T-helper 2 cell treated with Interferon-gamma antibody and Interleukin-4, amounts not matched to agents 5 μg/mL and 100 μg/mL, for 36 hours (primary cell): Measurements from ENCODE around the gene TRABD2B.

Source experiments
- DNase-seq: peaks from one replicate; pipeline ENCODE4 v3.0.0; 2021; ENCODE audit warnings: low spot score
- H3K27ac Mint-ChIP-seq: one replicate; pipeline ENCODE4 v1.8.0; 2021; ENCODE audit warnings: mild to moderate bottlenecking, mixed read lengths
- H3K27me3 Mint-ChIP-seq: one replicate; pipeline ENCODE4 v1.8.0; 2021; ENCODE audit warnings: low read depth, mixed read lengths
- H3K36me3 Mint-ChIP-seq: one replicate; pipeline ENCODE4 v1.8.0; 2021; ENCODE audit warnings: low read depth, mixed read lengths
- H3K4me1 Mint-ChIP-seq: one replicate; pipeline ENCODE4 v1.8.0; 2021; ENCODE audit warnings: low read depth, mixed read lengths
- H3K4me3 Mint-ChIP-seq: one replicate; pipeline ENCODE4 v1.8.0; 2022; ENCODE audit warnings: mild to moderate bottlenecking, moderate library complexity, mixed read lengths
- H3K9me3 Mint-ChIP-seq: one replicate; pipeline ENCODE4 v1.8.0; 2021; ENCODE audit warnings: mixed read lengths

The TRABD2B gene

DNA sequence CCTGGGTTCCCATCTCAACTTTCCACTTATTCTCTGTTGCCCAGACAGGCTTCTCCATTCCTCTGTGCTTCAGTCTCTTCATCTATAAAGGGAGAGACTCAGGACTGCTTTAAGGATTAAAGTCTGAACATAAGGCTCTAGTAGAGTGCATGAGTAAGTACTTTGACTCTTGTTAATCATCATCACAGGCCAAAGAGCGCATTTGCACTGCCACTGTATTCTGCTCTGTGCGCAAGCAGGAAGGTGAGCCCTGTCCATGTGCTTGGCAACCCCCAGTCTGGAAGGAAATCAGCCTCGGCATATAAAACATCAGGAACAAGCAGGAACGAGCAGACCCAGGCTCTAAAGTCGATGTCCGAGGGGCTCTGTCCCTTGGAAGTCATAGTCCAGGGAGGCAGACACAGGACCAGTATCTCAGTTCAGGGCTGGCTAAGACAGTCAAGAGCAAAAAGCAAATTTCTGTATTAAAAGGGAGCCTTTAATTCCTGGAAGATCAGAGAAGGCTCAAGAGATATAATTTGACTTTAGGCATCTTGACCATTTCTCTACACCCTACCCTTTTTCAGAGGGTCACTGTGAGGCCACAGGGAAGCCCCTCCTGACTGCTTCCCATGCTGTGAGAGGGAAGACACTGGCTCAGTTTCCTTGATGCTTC, 131.2 kb downstream of the TRABD2B start:
- DNase-seq, result no peak
- no peaks in the 10 kb centered on the region for H3K9me3 Mint-ChIP-seq
- peaks cover 12% of the 10 kb centered on the region for H3K27me3 Mint-ChIP-seq
- H3K27ac Mint-ChIP-seq, result no peak overlapping the region
- no peaks in the 10 kb centered on the region for H3K36me3 Mint-ChIP-seq
- no peaks in the 10 kb centered on the region for H3K4me1 Mint-ChIP-seq
- H3K4me3 Mint-ChIP-seq, result no peak overlapping the region

DNA sequence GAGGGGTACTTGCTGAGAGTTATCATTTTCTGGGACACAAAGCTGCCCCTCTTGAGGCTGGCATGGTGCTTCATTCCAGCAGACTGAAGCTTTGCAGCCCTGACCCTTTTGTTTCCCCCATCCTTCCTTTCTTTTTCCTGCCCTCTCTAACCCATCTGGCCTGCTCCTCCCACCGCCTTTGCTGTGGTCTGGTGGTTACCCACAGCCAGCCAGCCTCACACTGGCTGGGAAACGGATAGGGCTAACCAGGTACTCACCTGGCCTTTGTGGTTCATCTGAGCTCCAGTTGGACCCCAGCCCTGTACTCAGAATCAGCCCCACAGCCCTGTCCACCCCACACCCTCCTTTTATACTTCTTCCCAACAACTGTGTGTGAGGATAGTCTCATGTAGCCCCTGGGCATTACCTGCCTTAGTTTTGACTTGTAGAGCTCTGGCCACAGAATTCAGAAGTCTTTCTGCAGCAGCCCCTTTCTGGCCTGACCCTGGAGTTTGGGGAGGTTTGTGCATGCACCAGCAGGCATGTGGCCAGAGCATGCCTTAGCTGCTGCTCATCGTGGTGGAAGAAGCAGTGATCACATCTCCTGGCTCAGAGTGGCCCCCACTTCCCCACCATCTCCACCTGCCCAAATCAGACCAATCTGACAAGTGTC, 138.0 kb downstream of the TRABD2B start:
- H3K4me3 Mint-ChIP-seq, result no peak overlapping the region
- DNase-seq, result no peak
- peaks cover 10% of the 10 kb centered on the region for H3K27me3 Mint-ChIP-seq
- no peaks in the 10 kb centered on the region for H3K36me3 Mint-ChIP-seq
- no peak overlapping the region for H3K27ac Mint-ChIP-seq
- H3K4me1 Mint-ChIP-seq, result peaks cover 7% of the 10 kb centered on the region
- H3K9me3 Mint-ChIP-seq, result no peaks in the 10 kb centered on the region

DNA sequence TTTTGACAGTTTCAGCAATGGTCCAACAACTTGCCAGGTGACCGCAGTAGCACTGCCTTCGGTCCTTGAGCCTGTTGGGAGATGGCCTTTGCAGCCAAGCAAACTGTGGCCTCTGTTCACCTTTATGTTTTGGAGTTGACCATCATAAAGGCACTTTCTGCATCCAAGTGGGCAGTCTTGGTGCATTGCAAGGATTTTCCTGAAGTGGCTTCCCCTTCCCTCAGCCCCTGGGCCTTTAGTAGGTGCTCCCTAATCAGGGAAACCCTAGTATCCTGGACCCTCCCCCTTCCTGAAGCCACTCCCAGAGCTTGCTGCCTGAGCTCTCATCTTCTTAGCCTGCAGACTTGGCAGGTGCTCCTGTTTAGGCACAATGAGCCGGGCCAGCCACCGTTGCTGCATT, 140.2 kb downstream of the TRABD2B start:
- no peaks in the 10 kb centered on the region for H3K9me3 Mint-ChIP-seq
- no peak for DNase-seq
- H3K4me1 Mint-ChIP-seq, result peaks cover 7% of the 10 kb centered on the region
- H3K27me3 Mint-ChIP-seq, result peaks cover 8% of the 10 kb centered on the region
- no peaks in the 10 kb centered on the region for H3K36me3 Mint-ChIP-seq
- H3K27ac Mint-ChIP-seq, result no peak overlapping the region
- H3K4me3 Mint-ChIP-seq, result no peak overlapping the region

DNA sequence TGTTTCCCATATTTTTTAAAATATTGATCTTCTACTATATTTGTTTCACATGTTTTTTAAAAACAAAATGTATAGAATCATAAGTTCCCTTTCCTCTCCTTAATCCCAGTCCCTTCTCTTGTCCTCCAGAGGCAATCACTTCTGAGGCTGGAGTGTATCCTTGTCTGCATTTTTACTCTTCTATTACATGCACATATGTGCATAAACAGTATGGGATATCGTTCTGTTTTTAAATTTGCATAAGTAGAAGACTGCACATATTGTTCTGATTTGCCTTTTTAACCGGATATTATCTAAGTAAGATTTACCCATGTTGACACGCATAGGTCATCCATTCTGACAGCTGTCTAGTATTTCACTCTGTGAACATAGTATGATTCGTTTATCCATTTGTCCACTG, 142.0 kb downstream of the TRABD2B start:
- Mint-ChIP-seq H3K9me3 (no peaks in the 10 kb centered on the region), H3K27ac (no peak overlapping the region), H3K4me1 (peaks cover 7% of the 10 kb centered on the region), H3K36me3 (no peaks in the 10 kb centered on the region), H3K4me3 (no peak overlapping the region), H3K27me3 (peaks cover 2% of the 10 kb centered on the region)
- DNase-seq, result no peak

DNA sequence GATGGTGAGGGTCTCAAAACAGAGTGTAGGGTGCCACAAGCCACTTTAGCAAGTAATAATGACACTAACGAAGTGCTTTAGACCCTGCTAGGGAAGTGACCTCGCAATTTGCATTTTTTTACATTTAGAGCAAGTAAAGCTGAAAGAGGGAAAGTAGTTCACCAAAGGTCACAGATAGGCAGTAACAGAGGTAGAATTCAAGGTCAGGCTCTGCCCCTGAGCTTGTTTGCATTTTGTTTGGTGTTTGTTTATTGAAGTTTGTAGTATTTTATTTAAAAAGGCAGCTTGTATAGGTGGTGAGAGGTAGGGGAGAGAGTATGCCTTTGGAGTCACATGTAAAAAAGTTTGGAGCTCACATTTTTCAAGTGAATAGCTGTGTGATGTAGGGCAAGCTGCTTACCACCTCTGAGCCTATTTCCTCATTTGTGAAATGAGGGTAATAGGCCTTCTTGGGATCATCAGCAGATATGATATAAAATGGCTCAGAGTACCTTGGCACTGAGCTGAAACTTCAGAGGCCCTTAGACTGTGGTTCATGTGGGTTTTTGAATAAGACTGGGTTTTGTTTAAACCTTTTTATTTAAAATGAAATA, 142.5 kb downstream of the TRABD2B start:
- no peak for DNase-seq
- Mint-ChIP-seq H3K4me1 (peaks cover 7% of the 10 kb centered on the region), H3K27me3 (no peaks in the 10 kb centered on the region), H3K4me3 (no peak overlapping the region), H3K27ac (no peak overlapping the region), H3K36me3 (no peaks in the 10 kb centered on the region), H3K9me3 (no peaks in the 10 kb centered on the region)

DNA sequence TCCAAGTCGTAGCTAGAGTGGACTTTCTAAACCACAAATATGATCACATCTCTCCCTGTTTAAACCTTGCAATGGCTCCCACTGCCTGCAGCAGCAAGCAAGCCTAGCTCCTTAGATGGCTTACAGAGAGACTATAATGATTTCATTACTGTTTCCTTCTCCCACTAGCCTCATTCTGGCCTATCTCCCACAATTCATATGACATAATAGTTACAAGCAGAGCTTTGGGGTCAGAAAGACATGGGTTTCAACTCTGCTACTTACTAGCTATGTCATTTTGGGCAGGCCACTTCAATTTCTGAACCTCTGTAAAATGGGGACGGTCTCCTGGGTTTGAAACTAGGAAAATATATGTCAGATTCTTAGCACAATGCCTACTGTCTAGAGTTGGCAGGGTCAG, 143.3 kb downstream of the TRABD2B start:
- Mint-ChIP-seq H3K27ac (no peak overlapping the region), H3K4me1 (peaks cover under 1% of the 10 kb centered on the region), H3K27me3 (peaks cover under 1% of the 10 kb centered on the region), H3K4me3 (no peak overlapping the region), H3K9me3 (no peaks in the 10 kb centered on the region), H3K36me3 (no peaks in the 10 kb centered on the region)
- no peak for DNase-seq

DNA sequence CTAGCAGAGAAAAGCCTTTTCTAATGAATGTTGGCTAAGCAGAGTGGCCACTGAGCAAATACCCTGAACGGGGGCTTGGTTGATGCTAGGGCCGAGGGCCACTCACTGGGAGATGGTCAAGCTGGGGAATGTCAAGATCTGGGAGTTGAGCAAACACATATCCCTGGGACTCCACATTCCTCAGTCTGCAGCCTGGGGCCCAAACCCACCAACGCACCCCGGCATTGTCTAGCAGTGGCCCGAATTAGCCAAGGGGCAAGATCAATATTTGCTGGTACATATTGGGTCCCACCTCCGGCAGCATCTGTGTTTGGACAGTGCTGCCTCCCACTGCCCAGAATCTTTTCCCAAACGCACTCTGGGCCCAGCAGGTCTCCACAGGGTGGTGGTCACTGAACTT, 144.1 kb downstream of the TRABD2B start:
- no peaks in the 10 kb centered on the region for H3K36me3 Mint-ChIP-seq

DNA sequence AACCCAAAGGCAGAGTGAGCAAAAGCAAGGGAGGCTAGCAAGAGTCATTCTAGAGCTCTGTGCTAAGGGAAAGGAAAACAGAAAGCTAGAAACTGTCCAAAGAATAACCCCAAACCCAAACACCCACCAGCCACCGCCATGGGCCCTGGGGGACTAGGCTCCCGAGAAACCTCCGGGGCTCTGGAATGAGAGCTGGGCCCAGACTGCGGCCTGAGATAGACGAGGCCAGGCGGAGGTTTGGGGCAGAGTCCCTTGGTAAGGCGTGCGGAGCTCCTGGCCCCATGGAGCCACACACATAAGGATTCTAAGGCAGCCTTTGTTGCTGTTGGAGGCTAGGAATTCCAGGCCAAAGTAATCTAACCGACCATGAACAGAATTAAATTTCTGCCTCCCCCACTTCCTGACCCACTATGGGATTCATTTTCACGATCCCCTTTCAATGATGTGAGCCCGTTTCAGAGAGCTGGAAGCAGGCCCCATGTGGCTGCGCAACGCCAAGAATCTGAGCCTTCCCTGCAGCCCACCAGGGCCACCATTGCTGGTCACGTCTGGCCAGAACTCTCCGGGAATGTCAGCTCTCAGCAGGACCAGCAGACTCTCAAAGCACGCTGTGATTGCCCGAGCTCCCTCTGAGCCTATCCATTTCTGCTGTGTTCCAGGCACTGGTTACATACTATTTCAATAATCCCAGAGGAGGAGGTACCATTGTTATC, 145.0 kb downstream of the TRABD2B start:
- Mint-ChIP-seq H3K4me3 (no peak overlapping the region), H3K27ac (no peak overlapping the region), H3K36me3 (no peaks in the 10 kb centered on the region), H3K9me3 (no peaks in the 10 kb centered on the region), H3K4me1 (no peaks in the 10 kb centered on the region), H3K27me3 (peaks cover 2% of the 10 kb centered on the region)
- no peak for DNase-seq

More for the DNA sequence above, 144.1 kb downstream of the TRABD2B start:
- DNase-seq, result no peak
- H3K4me1 Mint-ChIP-seq, result no peaks in the 10 kb centered on the region
- peaks cover 2% of the 10 kb centered on the region for H3K27me3 Mint-ChIP-seq
- H3K27ac Mint-ChIP-seq, result no peak overlapping the region
- H3K4me3 Mint-ChIP-seq, result no peak overlapping the region
- H3K9me3 Mint-ChIP-seq, result no peaks in the 10 kb centered on the region

DNA sequence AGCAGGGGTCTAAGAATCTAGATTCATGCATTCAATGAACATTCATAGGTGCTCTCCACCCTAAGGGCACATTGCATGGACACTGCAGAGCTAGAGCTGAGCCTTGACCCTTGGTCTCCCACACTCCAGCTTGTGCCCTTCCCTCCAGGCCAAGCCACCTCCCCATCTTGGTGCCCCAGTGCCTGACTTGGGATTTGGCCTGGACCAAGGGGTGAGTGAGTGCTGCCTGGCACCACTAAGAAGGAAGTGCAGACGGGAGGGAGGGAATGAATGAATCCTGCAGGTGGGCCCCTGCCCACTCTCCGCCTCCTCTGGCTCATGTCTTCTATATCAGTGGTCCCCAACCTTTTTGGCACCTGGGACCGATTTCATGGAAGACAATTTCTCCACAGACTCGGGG, 146.7 kb downstream of the TRABD2B start:
- H3K4me1 Mint-ChIP-seq, result no peaks in the 10 kb centered on the region
- H3K9me3 Mint-ChIP-seq, result no peaks in the 10 kb centered on the region
- H3K4me3 Mint-ChIP-seq, result no peak overlapping the region
- no peak for DNase-seq
- H3K36me3 Mint-ChIP-seq, result no peaks in the 10 kb centered on the region
- peaks cover 2% of the 10 kb centered on the region for H3K27me3 Mint-ChIP-seq
- H3K27ac Mint-ChIP-seq, result no peak overlapping the region

DNA sequence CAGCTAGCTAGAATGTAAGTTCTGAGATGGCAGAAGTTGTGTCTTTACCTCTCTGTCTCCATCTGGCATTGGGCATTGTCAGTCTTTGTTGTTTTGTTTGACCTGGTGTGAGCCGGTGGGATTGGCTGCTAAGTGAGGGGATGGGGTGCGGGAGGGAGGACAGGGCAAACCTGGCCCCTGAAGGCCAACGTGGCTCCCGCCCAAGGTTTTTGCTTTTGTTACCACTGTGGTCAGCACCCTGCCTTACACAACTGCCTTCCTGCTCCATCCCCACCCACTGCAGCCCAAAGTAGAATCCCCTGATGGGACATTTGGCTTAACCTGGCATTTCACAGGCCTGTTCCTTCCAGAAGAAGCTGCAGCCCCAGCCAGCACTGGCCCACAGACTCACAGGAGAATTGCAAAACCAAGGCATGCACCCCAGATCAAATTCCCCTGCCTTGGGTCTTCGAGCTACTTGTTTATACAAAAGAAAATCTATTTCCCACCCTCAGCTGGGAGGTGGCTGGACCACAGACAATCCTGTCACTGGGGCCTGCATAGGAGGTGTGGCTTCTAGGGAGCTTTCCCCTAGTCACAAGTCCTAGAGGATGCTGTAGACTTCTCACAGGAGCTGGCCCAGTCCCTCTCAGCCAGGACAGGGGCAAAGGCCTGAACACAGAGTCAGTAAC, 147.5 kb downstream of the TRABD2B start:
- no peaks in the 10 kb centered on the region for H3K4me1 Mint-ChIP-seq
- H3K27ac Mint-ChIP-seq, result no peak overlapping the region
- H3K4me3 Mint-ChIP-seq, result no peak overlapping the region
- no peak for DNase-seq
- H3K27me3 Mint-ChIP-seq, result peaks cover 2% of the 10 kb centered on the region
- no peaks in the 10 kb centered on the region for H3K36me3 Mint-ChIP-seq
- H3K9me3 Mint-ChIP-seq, result no peaks in the 10 kb centered on the region

DNA sequence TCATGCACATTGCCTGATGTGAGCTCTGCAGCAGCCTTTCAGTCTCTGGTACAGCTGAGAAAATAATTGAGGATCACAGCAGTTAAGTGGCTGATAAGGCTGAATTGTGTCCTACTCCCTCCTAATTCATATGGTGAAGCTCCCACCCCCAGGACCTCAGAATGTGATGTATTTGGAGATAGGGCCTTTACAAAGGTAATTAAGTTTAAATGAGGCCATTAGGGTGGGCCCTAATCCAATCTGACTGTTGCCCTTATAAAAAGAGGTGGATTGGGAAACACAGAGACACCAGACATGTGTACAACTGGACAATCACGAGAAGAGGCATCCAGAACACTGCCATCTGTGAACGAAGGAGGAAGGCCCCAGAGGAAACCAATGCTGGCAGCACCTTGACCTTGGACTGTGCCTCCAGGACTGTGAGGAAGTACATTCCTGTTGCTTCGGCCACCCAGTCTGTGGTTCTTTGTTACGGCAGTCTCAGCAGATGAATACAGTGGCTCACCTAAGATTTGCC, 148.1 kb downstream of the TRABD2B start:
- Mint-ChIP-seq H3K27ac (no peak overlapping the region), H3K4me1 (no peaks in the 10 kb centered on the region), H3K9me3 (no peaks in the 10 kb centered on the region), H3K4me3 (no peak overlapping the region), H3K27me3 (peaks cover 2% of the 10 kb centered on the region), H3K36me3 (no peaks in the 10 kb centered on the region)
- no peak for DNase-seq

DNA sequence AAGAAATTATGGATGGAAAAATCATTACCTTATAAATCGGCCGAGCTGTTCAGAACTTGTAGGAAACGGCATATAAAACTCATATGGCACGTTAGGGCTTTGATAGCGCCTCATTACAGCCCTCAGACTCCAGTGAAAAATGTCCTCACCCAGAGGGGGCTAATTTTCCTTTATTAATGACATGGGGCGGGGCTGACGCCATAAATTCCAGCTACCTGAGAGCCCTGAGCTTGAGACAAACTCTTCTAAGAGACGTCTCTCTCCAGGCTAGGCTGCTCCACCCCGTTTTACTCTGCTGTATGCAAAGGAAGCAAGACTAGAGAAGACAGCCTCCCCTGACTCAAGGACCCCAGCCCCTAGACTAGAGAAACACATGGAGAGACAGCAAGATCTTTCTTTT, 149.4 kb downstream of the TRABD2B start:
- no peak overlapping the region for H3K27ac Mint-ChIP-seq
- H3K27me3 Mint-ChIP-seq, result peaks cover 2% of the 10 kb centered on the region
- H3K4me1 Mint-ChIP-seq, result no peaks in the 10 kb centered on the region
- DNase-seq, result no peak
- no peaks in the 10 kb centered on the region for H3K36me3 Mint-ChIP-seq
- no peaks in the 10 kb centered on the region for H3K9me3 Mint-ChIP-seq
- H3K4me3 Mint-ChIP-seq, result no peak overlapping the region

DNA sequence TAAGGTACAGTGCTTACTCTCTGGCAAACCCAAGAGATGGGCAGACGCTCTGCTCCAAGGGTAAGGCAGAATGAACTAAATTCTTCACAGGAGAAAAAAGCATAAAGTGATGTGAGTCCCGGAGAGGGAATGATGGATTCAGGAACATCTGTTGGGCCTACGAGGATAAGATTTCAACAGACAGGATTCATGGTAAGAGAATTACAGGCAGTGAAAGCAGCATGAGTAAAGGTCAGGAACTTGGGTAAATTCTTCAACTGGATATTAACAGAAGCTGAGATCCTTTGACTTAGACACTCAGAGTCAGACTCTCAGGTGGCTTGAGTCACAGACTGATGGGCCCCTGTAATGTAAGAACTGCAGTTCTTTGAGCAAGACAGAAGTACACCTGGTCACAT, 152.6 kb downstream of the TRABD2B start:
- peaks cover 2% of the 10 kb centered on the region for H3K27me3 Mint-ChIP-seq
- no peaks in the 10 kb centered on the region for H3K36me3 Mint-ChIP-seq
- H3K27ac Mint-ChIP-seq, result no peak overlapping the region
- no peak for DNase-seq
- no peaks in the 10 kb centered on the region for H3K4me1 Mint-ChIP-seq
- H3K9me3 Mint-ChIP-seq, result no peaks in the 10 kb centered on the region
- no peak overlapping the region for H3K4me3 Mint-ChIP-seq
